ENCODE results near the gene ATOH8.

ATOH8 gene

DNA sequence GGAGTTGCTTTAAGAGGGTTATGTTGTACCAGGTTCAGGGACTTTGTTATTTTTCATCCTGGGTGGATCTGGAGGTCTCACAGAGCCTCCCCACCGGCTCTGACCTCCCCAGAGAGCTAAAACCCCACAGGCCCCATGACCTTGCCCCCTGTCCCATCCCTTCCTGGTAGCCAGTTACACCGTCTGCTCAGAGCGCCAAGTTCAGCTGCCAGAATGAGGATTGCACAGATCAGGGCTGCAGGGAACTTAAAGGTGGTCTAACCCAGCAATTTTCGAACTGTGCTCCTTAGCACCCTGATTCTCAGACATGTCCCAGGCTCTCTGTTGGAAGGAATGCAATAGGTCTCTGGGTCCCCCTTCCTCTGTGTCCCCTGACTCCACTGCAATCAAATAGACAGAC is 32.1 kb downstream of the ATOH8 start:
- no peak for DNase-seq (ENCODE audit: low spot score)

- no peak for DNase-seq (ENCODE audit: low spot score)
Observed at GRCh38 chr2:85786444-85786843, 32.7 kb downstream of the ATOH8 start.

- no peak for DNase-seq (ENCODE audit: low spot score)
Observed at GRCh38 chr2:85786865-85787264, 33.1 kb downstream of the ATOH8 start.

GRCh38 chr2:85787282-85787980 is 33.6 kb downstream of the ATOH8 start:
- DNase-seq (ENCODE audit: low spot score) = no peak

- no peak for DNase-seq (ENCODE audit: low spot score)
Observed at GRCh38 chr2:85787981-85788340, 34.2 kb downstream of the ATOH8 start.

GRCh38 chr2:85788603-85789002 is 34.8 kb downstream of the ATOH8 start:
- DNase-seq (ENCODE audit: low spot score) = no peak

DNA sequence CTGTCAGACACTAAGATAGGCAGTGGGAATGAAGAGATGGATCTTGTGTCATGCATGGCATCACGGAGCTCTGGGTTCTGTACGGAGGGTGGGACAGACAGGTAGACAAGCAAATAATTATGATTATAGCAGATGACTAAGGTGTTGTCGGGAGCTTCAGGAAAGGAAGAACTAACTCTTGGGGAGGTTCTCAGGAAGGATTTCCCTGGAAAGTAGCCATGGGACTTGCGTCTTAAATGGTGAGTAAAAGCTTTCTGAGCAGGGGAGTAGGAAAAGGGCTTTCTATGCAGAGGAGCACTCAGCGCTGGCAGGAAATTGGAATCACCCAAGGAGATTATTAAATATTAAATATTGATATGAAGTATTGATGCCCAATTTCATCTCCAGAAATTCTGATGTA is 35.5 kb downstream of the ATOH8 start:
- no peak for DNase-seq (ENCODE audit: low spot score)

DNA sequence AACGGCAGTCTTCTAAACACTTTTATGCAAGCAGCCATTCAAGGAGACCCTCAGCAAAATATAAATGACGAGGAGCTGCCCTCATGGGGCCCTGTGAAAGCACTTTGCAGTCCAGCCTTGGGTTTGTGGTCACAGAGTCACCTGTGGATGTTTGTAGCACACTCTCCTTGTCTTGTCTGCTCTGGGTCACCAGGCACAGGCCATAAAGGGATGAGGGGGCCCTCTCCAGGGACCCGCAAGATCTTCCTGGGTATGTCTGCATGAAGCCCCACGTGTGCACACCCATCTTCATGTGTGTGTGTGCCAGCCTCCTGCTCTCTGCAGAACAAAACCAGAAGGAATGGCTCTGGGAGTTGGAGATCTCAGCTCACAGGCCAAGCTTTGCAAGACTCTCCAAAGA is 36.2 kb downstream of the ATOH8 start:
- DNase-seq (ENCODE audit: low spot score) = no peak

GRCh38 chr2:85790499-85791188 is 36.9 kb downstream of the ATOH8 start:
- no peak for DNase-seq (ENCODE audit: low spot score)

GRCh38 chr2:85791704-85792565 is 38.1 kb downstream of the ATOH8 start:
- no peak for DNase-seq (ENCODE audit: low spot score)

GRCh38 chr2:85792783-85793441 is 39.1 kb downstream of the ATOH8 start:
- DNase-seq (ENCODE audit: low spot score) = no peak

GRCh38 chr2:85793584-85793983 is 39.8 kb downstream of the ATOH8 start:
- no peak for DNase-seq (ENCODE audit: low spot score)

- no peak for DNase-seq (ENCODE audit: low spot score)
Observed at GRCh38 chr2:85794038-85794441, 40.2 kb downstream of the ATOH8 start.

GRCh38 chr2:85794491-85795121 is 40.8 kb downstream of the ATOH8 start:
- DNase-seq (ENCODE audit: low spot score) = no peak

- no peak for DNase-seq (ENCODE audit: low spot score)
Observed at GRCh38 chr2:85795331-85796045, 41.7 kb downstream of the ATOH8 start.

GRCh38 chr2:85796046-85796340 is 42.2 kb downstream of the ATOH8 start:
- no peak for DNase-seq (ENCODE audit: low spot score)

DNA sequence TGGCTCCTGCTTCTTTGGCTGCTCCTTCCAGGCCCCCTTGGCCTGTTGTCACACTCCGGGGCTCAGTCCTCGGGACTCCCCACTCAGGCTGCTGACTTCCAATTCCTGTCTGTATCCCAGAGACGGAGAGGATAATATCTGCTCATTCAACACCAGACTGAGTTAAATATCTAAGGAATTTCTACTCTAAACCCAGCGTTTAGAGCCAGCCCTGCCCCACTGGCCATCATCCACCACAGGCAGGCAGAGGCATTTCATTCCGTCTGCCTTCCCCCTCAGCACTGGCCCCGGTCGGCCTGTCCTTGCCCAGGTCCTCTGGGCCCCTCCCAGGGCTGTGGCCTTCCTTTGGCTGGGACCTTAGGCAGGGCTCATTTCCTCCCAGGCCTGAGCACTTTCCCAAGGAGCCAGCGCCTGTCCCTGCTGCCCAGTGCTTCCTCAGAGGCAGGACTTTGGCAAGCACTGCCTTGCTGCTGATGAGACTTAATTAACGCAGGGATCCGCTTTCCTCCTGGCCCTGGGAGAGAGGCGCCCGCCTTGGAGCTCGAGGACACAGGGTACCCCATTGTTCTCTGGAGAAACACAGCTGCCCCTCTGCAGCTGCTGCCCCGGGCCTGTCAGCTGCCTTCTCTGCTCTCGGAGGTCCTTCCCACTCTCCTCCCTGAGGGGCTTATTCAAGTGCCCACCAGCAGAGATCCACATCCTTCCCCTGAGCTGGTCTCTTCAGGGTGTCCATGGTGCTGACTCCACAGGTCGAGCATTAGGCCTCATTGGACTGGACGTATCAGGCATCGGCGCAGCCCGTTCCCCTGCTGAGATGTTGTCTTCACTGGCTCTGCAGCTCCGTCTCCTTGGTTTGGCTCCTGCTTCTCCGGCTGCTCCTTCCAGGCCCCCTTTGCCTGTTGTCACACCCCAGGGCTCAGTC is 42.8 kb downstream of the ATOH8 start:
- peak; percentile 19 for DNase-seq (ENCODE audit: low spot score)

DNA sequence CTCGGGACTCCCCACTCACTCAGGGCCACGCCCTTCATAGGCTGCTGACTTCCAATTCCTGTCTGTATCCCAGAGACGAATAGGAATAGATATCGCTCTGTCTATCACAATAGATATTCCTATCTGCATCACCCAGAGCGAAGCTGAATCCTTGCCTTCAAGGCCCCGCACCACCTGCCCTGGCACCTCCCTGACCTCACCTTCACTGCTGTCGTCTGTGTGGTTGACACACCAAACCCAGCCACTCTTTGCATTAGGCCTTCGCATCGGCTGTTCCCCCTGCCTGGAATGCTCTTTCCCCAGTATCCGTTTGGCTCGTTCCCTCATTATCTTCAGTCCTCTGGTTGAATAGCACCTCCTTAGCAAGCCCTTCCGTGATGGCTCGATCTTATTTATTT is 43.5 kb downstream of the ATOH8 start:
- DNase-seq (ENCODE audit: low spot score) = no peak

DNA sequence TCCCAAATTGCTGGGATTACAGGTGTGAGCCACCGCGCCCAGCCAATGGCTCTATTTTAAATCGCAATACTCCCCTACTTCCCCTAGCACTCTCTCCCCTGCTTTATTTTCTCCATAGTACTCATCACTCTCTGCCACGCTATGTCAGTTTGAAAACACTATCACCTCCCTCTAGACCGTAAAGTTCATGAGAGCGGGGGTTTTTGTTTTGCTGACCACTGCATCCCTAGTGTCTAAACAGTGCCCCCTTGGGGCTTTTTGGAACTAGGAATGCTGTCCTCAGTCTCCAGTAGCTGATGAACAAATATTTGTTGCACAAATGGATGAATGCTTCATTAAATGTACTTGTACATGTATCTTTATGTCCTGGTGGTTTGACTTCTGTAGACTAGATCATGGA is 44.1 kb downstream of the ATOH8 start:
- peak; percentile 18 for DNase-seq (ENCODE audit: low spot score)

Data from SK-N-DZ (cell line).